Ovary (tissue), 9 donors: ENCODE data around the gene ZNF74. TPM values are rescaled to one million over a fixed set of nuclear protein-coding genes. Genes with fewer than 3 reads are reported as not detected.

Experiments
- DNase-seq, 5 donors: peaks; one replicate each; pipeline ENCODE4 v3.0.0-alpha.2; 2019 to 2020
- H3K27ac ChIP-seq, 2 donors: fragments of 200-600 bp; one replicate each; pipeline versions ENCODE4 v1.5.1 to v1.8.0; 2019 to 2022
- H3K27me3 ChIP-seq: fragments of 200-600 bp; one replicate; pipeline ENCODE4 v1.8.0; 2022
- H3K36me3 ChIP-seq: fragments of 200-600 bp; sonication (generic); one replicate; pipeline ENCODE4 v1.5.1; 2019
- H3K4me1 ChIP-seq: one replicate; pipeline ENCODE4 v1.8.1; 2013; ENCODE audit warnings: mild to moderate bottlenecking, moderate library complexity; ENCODE audit not compliant: insufficient read depth
- H3K4me3 ChIP-seq: fragments of 200-600 bp; sonication (generic); one replicate; pipeline ENCODE4 v1.5.1; 2017
- H3K9me3 ChIP-seq, 2 donors: fragments of 200-600 bp in 1 of 2; sonication (generic) in 1 of 2; one replicate each; pipeline versions ENCODE4 v1.5.1 to v1.8.1; 2013 to 2019; ENCODE audit warnings: mild to moderate bottlenecking in 1 of 2, moderate library complexity in 1 of 2
- EP300 ChIP-seq: sonication (generic); formaldehyde crosslinking; IDR thresholded peaks from one replicate; pipeline ENCODE4 v1.6.1; 2017; ENCODE audit warnings: antibody characterized with exemption
- POLR2A ChIP-seq: fragments of 450-650 bp; IDR thresholded peaks from one replicate; pipeline ENCODE4 v1.6.1; 2017; ENCODE audit warnings: antibody characterized with exemption, mild to moderate bottlenecking, moderate library complexity
- WGBS, 3 donors: extraction: QIAGEN DNeasy Blood & Tissue Kit in 1 of 3; methylation state at CpG; one replicate each; pipeline versions ENCODE4 v1.1.5 to v1.1.7; 2013 to 2017; 5-methylcytosine and 5-hydroxymethylcytosine counted together
- intact Hi-C, 4 donors: fragments of 100-400 bp; cut with DNase I; formaldehyde crosslinking; loops; one replicate each; pipeline versions ENCODE4 v1.11.0 to v1.15.1; 2022 to 2023
- polyA plus RNA-seq, 2 donors: library from polyadenylated mRNA; stranded (reverse); fragments of 200-250 nt in 1 of 2; fragments of 350-450 nt in 1 of 2; fragmentation: Illumina TruSeq in 1 of 2; extraction: RNeasy Lipid Tissue Mini Kit (QIAGEN cat#74804) in 1 of 2; gene quantifications; one replicate each; pipeline ENCODE4 v1.2.3, GENCODE V29; 2013 to 2014
- total RNA-seq, 7 donors: library from RNA; depleted of rRNA in 2 of 7; stranded (reverse); fragments of >200 nt in 2 of 7; fragmentation: NEBNext Ultra II Directional in 3 of 7; extraction: Animal tissue kit (Norgen Biotek cat#: 25700) in 3 of 7; gene quantifications; one replicate each; pipeline versions ENCODE4 v1.1.0 to v1.2.4, GENCODE V29; 2016 to 2023
- TF ChIP-seq, protein P1 (sequence below), 3 donors: fragments of 450-650 bp in 2 of 3; fragments of 200-600 bp in 1 of 3; IDR thresholded peaks; one replicate each; pipeline versions ENCODE4 v1.5.1 to v1.8.0; 2016 to 2022; ENCODE audit warnings: antibody characterized with exemption in 3 of 3, mild to moderate bottlenecking in 1 of 3
- donor health status: DM: no; HTN: no; CAD: no; lungs with moderate emphysema.
- donor health status: DM: no; HTN: no; CAD: no.
- donor health status: Bipolar disorder and iron deficiency.
- donor health status: DM: yes; HTN: yes; CAD: no.
- donor health status: DM: no; HTN: no; CAD: no.
- donor health status: DM: yes; HTN: yes; CAD: no.

ZNF74 gene
- total and polyA plus RNA-seq, 9 donors = 6.1 to 16.8 (median 11.6) TPM

DNA sequence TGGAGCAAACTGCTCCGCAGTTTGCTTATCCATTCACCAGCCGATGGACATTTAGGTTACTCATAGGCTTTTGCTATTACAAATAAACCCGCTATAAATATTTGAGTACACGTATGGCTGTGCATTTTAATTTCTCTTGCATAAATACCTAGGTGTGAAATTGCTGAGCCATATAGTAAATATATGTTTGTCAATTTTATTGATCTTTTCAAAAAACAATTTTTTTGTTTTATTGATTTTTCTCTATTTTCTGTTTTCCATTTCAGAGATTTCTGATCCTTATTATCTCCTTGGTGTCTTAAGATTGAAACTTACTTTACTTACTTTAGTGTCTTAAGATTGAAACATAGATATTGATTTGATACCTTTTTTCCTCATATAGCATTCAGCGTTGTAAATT, 4.5 kb downstream of the ZNF74 start:
- intact Hi-C loops = no loop called here
- WGBS, 3 donors = 95 to 99% (median 96%) methylated on average over 5 of the region's 5 CpGs
- TF ChIP-seq POLR2A = no peak
- TF ChIP-seq EP300 = no peak
- TF ChIP-seq, protein P1, sequence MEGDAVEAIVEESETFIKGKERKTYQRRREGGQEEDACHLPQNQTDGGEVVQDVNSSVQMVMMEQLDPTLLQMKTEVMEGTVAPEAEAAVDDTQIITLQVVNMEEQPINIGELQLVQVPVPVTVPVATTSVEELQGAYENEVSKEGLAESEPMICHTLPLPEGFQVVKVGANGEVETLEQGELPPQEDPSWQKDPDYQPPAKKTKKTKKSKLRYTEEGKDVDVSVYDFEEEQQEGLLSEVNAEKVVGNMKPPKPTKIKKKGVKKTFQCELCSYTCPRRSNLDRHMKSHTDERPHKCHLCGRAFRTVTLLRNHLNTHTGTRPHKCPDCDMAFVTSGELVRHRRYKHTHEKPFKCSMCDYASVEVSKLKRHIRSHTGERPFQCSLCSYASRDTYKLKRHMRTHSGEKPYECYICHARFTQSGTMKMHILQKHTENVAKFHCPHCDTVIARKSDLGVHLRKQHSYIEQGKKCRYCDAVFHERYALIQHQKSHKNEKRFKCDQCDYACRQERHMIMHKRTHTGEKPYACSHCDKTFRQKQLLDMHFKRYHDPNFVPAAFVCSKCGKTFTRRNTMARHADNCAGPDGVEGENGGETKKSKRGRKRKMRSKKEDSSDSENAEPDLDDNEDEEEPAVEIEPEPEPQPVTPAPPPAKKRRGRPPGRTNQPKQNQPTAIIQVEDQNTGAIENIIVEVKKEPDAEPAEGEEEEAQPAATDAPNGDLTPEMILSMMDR (IDR thresholded peaks at IDR 0.05) = no peak

DNA sequence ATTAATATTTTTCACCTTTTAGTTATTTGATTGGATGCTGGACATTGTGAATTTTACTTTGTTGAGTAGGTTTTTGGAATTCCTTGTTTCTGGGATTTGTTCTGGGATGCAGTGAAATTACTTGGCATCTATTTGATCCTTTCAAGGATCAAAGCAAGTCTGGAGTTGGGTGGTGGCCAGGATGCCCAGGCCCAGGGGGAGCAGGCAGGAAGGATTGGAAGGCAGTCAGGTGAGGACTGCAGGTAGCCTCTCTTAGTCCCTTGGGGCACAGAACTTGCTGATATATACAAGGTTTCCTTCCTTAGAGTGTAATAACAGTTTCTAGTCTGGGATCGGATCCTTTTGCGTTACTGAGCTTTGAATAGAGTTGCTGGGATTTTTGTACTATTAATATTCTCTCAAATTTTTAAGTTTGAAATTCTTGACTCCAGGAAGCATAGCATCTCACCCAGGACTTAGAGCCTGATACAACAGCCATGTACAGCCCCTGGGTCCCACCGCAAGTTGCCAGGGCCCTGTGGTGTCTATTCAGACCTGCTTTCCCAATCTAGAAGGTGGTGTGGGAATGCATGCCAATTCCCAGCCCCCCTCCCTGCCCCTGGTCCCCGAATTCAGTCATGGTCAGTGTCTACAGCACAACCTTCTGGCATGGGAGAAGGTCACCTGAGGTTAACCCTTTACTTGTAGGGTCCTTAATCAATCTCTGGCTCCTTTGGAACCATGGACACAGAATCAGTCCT, 6.1 kb downstream of the ZNF74 start:
- Histone ChIP-seq H3K27me3 (no peaks in the 10 kb centered on the region), H3K36me3 (no peaks in the 10 kb centered on the region), H3K9me3 (no peaks in the 10 kb centered on the region), H3K27ac (no peak overlapping the region), H3K4me1 (peaks cover 3% of the 10 kb centered on the region), H3K4me3 (no peak overlapping the region)
- TF ChIP-seq, protein P1 (IDR thresholded peaks at IDR 0.05) = no peak
- TF ChIP-seq EP300 = no peak
- TF ChIP-seq POLR2A = no peak
- WGBS, 3 donors = 60 to 85% (median 64%) methylated on average over 4 of the region's 4 CpGs
- DNase-seq = no peak
- intact Hi-C loops = loop anchor here in 1 of 4 donors (10.0 kb wide), 1 partner anchor 425 kb away; no protein-coding TSS in a partner anchor

More for the DNA sequence above, 4.5 kb downstream of the ZNF74 start:
- H3K27me3 ChIP-seq = no peaks in the 10 kb centered on the region
- H3K36me3 ChIP-seq = no peaks in the 10 kb centered on the region
- peaks cover 6% of the 10 kb centered on the region for H3K4me1 ChIP-seq
- H3K9me3 ChIP-seq = no peaks in the 10 kb centered on the region
- no peak overlapping the region for H3K4me3 ChIP-seq
- H3K27ac ChIP-seq = no peak overlapping the region
- no peak for DNase-seq

DNA sequence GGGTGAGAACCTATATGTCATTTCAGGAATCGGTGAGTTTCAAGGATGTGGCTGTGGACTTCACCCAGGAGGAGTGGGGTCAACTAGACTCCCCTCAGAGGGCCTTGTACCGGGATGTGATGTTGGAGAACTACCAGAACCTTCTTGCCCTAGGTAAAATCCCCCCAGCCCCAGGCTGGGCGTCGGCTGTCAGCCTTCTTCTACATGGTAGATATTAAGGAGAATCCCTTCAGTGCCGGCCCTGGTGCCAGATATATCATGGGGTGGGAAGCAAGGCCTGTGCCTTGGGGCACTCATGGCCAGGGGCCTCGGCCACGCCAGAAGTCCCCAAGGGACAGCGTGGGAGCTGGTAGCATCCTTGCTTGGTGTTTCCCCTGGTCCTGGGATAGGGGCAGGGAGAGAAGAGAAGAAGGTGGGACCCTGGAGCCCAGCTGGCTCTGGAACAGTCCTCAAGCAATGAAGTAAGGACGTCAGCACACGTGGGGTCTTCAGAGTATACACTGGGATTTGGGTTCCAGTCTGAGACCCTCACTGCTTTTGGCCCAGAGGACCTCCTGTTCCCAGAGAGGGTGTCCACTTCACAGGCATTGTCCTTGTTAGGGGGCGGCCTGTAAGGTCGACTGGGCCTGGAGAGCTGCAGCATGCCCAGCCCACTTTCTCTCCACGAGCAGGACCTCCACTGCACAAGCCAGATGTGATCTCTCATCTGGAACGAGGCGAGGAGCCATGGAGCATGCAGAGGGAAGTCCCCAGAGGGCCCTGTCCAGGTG, 6.8 kb downstream of the ZNF74 start:
- TF ChIP-seq, protein P1 (IDR thresholded peaks at IDR 0.05) = no peak
- TF ChIP-seq EP300 = no peak
- TF ChIP-seq POLR2A = no peak
- H3K36me3 ChIP-seq = no peaks in the 10 kb centered on the region
- no peaks in the 10 kb centered on the region for H3K27me3 ChIP-seq
- no peaks in the 10 kb centered on the region for H3K9me3 ChIP-seq
- H3K4me3 ChIP-seq = no peak overlapping the region
- H3K27ac ChIP-seq = no peak overlapping the region
- intact Hi-C loops = loop anchor here in 1 of 4 donors (10.0 kb wide), 1 partner anchor 426 kb away; no protein-coding TSS in a partner anchor
- DNase-seq = no peak
- 85 to 89% (median 87%) methylated on average over 15 of the region's 15 CpGs for WGBS, 3 donors
- no peaks in the 10 kb centered on the region for H3K4me1 ChIP-seq

DNA sequence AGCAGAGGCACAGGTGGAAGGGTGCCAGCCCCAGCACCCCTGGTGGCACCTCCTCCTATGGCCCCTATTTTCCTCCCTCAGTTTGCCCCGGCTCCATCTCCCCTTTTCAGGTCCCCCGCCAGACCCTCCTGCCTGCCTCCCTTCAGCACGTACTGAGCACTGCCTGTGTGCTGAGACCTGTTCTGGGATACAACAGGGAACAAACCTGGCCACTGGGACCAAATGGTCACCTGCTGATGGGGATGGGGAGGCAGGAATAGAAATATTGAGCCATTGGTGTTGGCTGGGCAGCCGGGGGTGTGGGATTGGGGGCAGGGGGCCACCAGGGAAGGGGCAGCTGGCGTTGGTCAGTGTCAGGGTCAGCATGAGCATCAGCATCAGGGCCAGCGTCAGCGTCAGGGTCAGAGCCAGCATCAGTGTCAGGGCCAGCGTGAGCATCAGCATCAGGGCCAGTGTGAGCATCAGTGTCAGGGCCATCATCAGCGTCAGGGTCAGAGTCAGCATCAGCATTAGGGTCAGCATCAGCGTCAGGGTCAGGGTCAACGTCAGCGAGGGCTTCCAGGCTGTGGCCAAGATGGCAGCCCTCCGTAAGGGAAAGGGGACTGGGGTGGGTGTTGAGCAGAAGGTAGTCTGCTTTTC, 7.5 kb downstream of the ZNF74 start:
- Histone ChIP-seq H3K4me1 (no peaks in the 10 kb centered on the region), H3K9me3 (no peaks in the 10 kb centered on the region), H3K27me3 (no peaks in the 10 kb centered on the region), H3K27ac (no peak overlapping the region), H3K36me3 (no peaks in the 10 kb centered on the region), H3K4me3 (no peak overlapping the region)
- no peak for TF ChIP-seq EP300
- no peak for TF ChIP-seq POLR2A
- TF ChIP-seq, protein P1 (IDR thresholded peaks at IDR 0.05) = no peak
- WGBS, 3 donors = 86 to 89% (median 88%) methylated on average over 13 of the region's 13 CpGs
- intact Hi-C loops = loop anchor here in 1 of 4 donors (10.0 kb wide), 1 partner anchor 427 kb away; no protein-coding TSS in a partner anchor
- no peak for DNase-seq
